ENCODE measurements around the gene MYBL2. TPM values are rescaled to one million over a fixed set of nuclear protein-coding genes. Genes with fewer than 3 reads are reported as not detected.

MYBL2 gene
- total RNA-seq, 2 experiments from 2014 or later = 80.3 to 81.3 TPM

- H3K4me1 Mint-ChIP-seq (ENCODE audit: low read depth) = no peaks in the 10 kb centered on the region
- no peaks in the 10 kb centered on the region for H3K27me3 Mint-ChIP-seq
- intact Hi-C loops (cut with micrococcal nuclease) = no loop called here
- DNase-seq = no peak
- no peak overlapping the region for H3K27ac Mint-ChIP-seq
- no peak overlapping the region for H3K4me3 Mint-ChIP-seq
- ChIA-PET CTCF (interaction anchor here (0.6 kb wide), 1 partner anchor 10 kb away, joined by 3 read pairs; no protein-coding TSS in a partner anchor), POLR2A (no interaction called here)
- peaks cover 25% of the 10 kb centered on the region for H3K36me3 Mint-ChIP-seq
- peaks cover 4% of the 10 kb centered on the region for H3K9me3 Mint-ChIP-seq
Measured at GRCh38 chr20:43716123-43716522, 49.2 kb downstream of the MYBL2 start.

GRCh38 chr20:43716757-43717615 is 50.1 kb downstream of the MYBL2 start:
- Mint-ChIP-seq H3K36me3 (peaks cover 22% of the 10 kb centered on the region), H3K27ac (no peak overlapping the region), H3K4me3 (no peak overlapping the region), H3K27me3 (no peaks in the 10 kb centered on the region), H3K9me3 (peaks cover 4% of the 10 kb centered on the region), H3K4me1 (ENCODE audit: low read depth) (peaks cover 3% of the 10 kb centered on the region)
- CTCF ChIA-PET = no interaction called here
- POLR2A ChIA-PET = no interaction called here
- no peak for DNase-seq
- intact Hi-C loops (cut with micrococcal nuclease) = no loop called here

GRCh38 chr20:43717616-43717995 is 50.7 kb downstream of the MYBL2 start:
- intact Hi-C loops (cut with micrococcal nuclease) = no loop called here
- no peak overlapping the region for H3K4me3 Mint-ChIP-seq
- peaks cover 22% of the 10 kb centered on the region for H3K36me3 Mint-ChIP-seq
- H3K4me1 Mint-ChIP-seq (ENCODE audit: low read depth) = peaks cover 8% of the 10 kb centered on the region
- H3K9me3 Mint-ChIP-seq = peaks cover 4% of the 10 kb centered on the region
- ChIA-PET CTCF (no interaction called here), POLR2A (no interaction called here)
- no peak overlapping the region for H3K27ac Mint-ChIP-seq
- H3K27me3 Mint-ChIP-seq = no peaks in the 10 kb centered on the region
- no peak for DNase-seq

GRCh38 chr20:43720007-43720406 is 53.1 kb downstream of the MYBL2 start:
- CTCF ChIA-PET = no interaction called here
- Mint-ChIP-seq H3K4me1 (ENCODE audit: low read depth) (peaks cover 16% of the 10 kb centered on the region), H3K4me3 (no peak overlapping the region), H3K27ac (no peak overlapping the region), H3K36me3 (peaks cover 17% of the 10 kb centered on the region), H3K27me3 (no peaks in the 10 kb centered on the region), H3K9me3 (peaks cover 4% of the 10 kb centered on the region)
- no peak for DNase-seq
- POLR2A ChIA-PET = interaction anchor here (0.5 kb wide), 1 partner anchor 25 kb away, joined by 3 read pairs; no protein-coding TSS in a partner anchor
- intact Hi-C loops (cut with micrococcal nuclease) = no loop called here

GRCh38 chr20:43721097-43721428 is 54.1 kb downstream of the MYBL2 start:
- H3K27ac Mint-ChIP-seq = no peak overlapping the region
- H3K27me3 Mint-ChIP-seq = no peaks in the 10 kb centered on the region
- peaks cover 4% of the 10 kb centered on the region for H3K9me3 Mint-ChIP-seq
- DNase-seq = no peak
- ChIA-PET POLR2A (no interaction called here), CTCF (interaction anchor here (1.7 kb wide), 1 partner anchor 183 kb away, joined by 4 read pairs; no protein-coding TSS in a partner anchor)
- peaks cover 16% of the 10 kb centered on the region for H3K4me1 Mint-ChIP-seq (ENCODE audit: low read depth)
- intact Hi-C loops (cut with micrococcal nuclease) = no loop called here
- no peak overlapping the region for H3K4me3 Mint-ChIP-seq
- peaks cover 11% of the 10 kb centered on the region for H3K36me3 Mint-ChIP-seq

- Mint-ChIP-seq H3K27ac (no peak overlapping the region), H3K9me3 (peaks cover 4% of the 10 kb centered on the region)
Measured at GRCh38 chr20:43721429-43722152, 54.7 kb downstream of the MYBL2 start.

GRCh38 chr20:43722153-43722505 is 55.2 kb downstream of the MYBL2 start:
- peak; percentile 63 for DNase-seq
- Mint-ChIP-seq H3K36me3 (peaks cover 8% of the 10 kb centered on the region), H3K9me3 (peaks cover 4% of the 10 kb centered on the region), H3K4me1 (ENCODE audit: low read depth) (peaks cover 16% of the 10 kb centered on the region), H3K27me3 (no peaks in the 10 kb centered on the region), H3K27ac (peak overlapping the region; percentile 50), H3K4me3 (peak overlapping the region; percentile 62)
- ChIA-PET POLR2A (interaction anchor here (1.2 kb wide), 1 partner anchor 18 kb away, joined by 3 read pairs; no protein-coding TSS in a partner anchor), CTCF (interaction anchor here (0.9 to 1.7 kb wide), 4 partner anchors 28 to 360 kb away, joined by 3 to 6 read pairs (median 4); no protein-coding TSS in a partner anchor)
- intact Hi-C loops (cut with micrococcal nuclease) = no loop called here

More at GRCh38 chr20:43721429-43722152, 54.7 kb downstream of the MYBL2 start:
- Mint-ChIP-seq H3K4me3 (peak overlapping the region; percentile 62), H3K4me1 (ENCODE audit: low read depth) (peaks cover 16% of the 10 kb centered on the region), H3K36me3 (peaks cover 8% of the 10 kb centered on the region), H3K27me3 (no peaks in the 10 kb centered on the region)
- POLR2A ChIA-PET = interaction anchor here (1.2 kb wide), 1 partner anchor 18 kb away, joined by 3 read pairs; no protein-coding TSS in a partner anchor
- CTCF ChIA-PET = interaction anchor here (1.3 to 1.7 kb wide), 3 partner anchors 29 to 360 kb away, joined by 3 to 6 read pairs (median 4); no protein-coding TSS in a partner anchor
- intact Hi-C loops (cut with micrococcal nuclease) = no loop called here
- no peak for DNase-seq

- CTCF ChIA-PET = interaction anchor here (0.9 to 1.3 kb wide), 2 partner anchors 346 to 359 kb away, joined by 3 read pairs; no protein-coding TSS in a partner anchor
- Mint-ChIP-seq H3K4me1 (ENCODE audit: low read depth) (peaks cover 19% of the 10 kb centered on the region), H3K36me3 (peaks cover 8% of the 10 kb centered on the region), H3K9me3 (peaks cover 4% of the 10 kb centered on the region), H3K27ac (no peak overlapping the region), H3K4me3 (no peak overlapping the region), H3K27me3 (no peaks in the 10 kb centered on the region)
- DNase-seq = no peak
- POLR2A ChIA-PET = no interaction called here
- intact Hi-C loops (cut with micrococcal nuclease) = no loop called here
Measured at GRCh38 chr20:43723186-43723585, 56.3 kb downstream of the MYBL2 start.

- no peak for DNase-seq
- Mint-ChIP-seq H3K9me3 (peaks cover 7% of the 10 kb centered on the region), H3K27me3 (no peaks in the 10 kb centered on the region), H3K4me1 (ENCODE audit: low read depth) (peaks cover 23% of the 10 kb centered on the region), H3K36me3 (peaks cover 8% of the 10 kb centered on the region), H3K4me3 (no peak overlapping the region), H3K27ac (no peak overlapping the region)
- ChIA-PET POLR2A (no interaction called here), CTCF (no interaction called here)
- intact Hi-C loops (cut with micrococcal nuclease) = no loop called here
Measured at GRCh38 chr20:43723735-43724134, 56.8 kb downstream of the MYBL2 start.

- H3K36me3 Mint-ChIP-seq = peaks cover 3% of the 10 kb centered on the region
- POLR2A ChIA-PET = no interaction called here
- H3K27me3 Mint-ChIP-seq = no peaks in the 10 kb centered on the region
- intact Hi-C loops (cut with micrococcal nuclease) = no loop called here
- no peak overlapping the region for H3K4me3 Mint-ChIP-seq
- CTCF ChIA-PET = no interaction called here
- peaks cover 12% of the 10 kb centered on the region for H3K9me3 Mint-ChIP-seq
- H3K27ac Mint-ChIP-seq = no peak overlapping the region
- no peak for DNase-seq
- H3K4me1 Mint-ChIP-seq (ENCODE audit: low read depth) = peaks cover 29% of the 10 kb centered on the region
Measured at GRCh38 chr20:43724383-43724782, 57.5 kb downstream of the MYBL2 start.

GRCh38 chr20:43725666-43726065 is 58.8 kb downstream of the MYBL2 start:
- ChIA-PET POLR2A (no interaction called here), CTCF (interaction anchor here (0.7 to 1.5 kb wide), 2 partner anchors 10 to 277 kb away, joined by 3 to 4 read pairs; no protein-coding TSS in a partner anchor)

GRCh38 chr20:43726333-43726732 is 59.4 kb downstream of the MYBL2 start:
- ChIA-PET POLR2A (no interaction called here), CTCF (interaction anchor here (0.7 to 1.5 kb wide), 2 partner anchors 11 to 278 kb away, joined by 3 to 4 read pairs; no protein-coding TSS in a partner anchor)
- intact Hi-C loops (cut with micrococcal nuclease) = no loop called here
- peaks cover 30% of the 10 kb centered on the region for H3K4me1 Mint-ChIP-seq (ENCODE audit: low read depth)
- H3K4me3 Mint-ChIP-seq = no peak overlapping the region
- no peaks in the 10 kb centered on the region for H3K36me3 Mint-ChIP-seq
- H3K9me3 Mint-ChIP-seq = peaks cover 8% of the 10 kb centered on the region
- no peak overlapping the region for H3K27ac Mint-ChIP-seq
- H3K27me3 Mint-ChIP-seq = no peaks in the 10 kb centered on the region
- no peak for DNase-seq

More at GRCh38 chr20:43725666-43726065, 58.8 kb downstream of the MYBL2 start:
- H3K36me3 Mint-ChIP-seq = no peaks in the 10 kb centered on the region
- no peak overlapping the region for H3K4me3 Mint-ChIP-seq
- H3K27ac Mint-ChIP-seq = no peak overlapping the region
- H3K4me1 Mint-ChIP-seq (ENCODE audit: low read depth) = peaks cover 30% of the 10 kb centered on the region
- DNase-seq = no peak
- intact Hi-C loops (cut with micrococcal nuclease) = no loop called here
- peaks cover 8% of the 10 kb centered on the region for H3K9me3 Mint-ChIP-seq
- no peaks in the 10 kb centered on the region for H3K27me3 Mint-ChIP-seq

All from activated CD4-positive, alpha-beta memory T cell treated with anti-CD3 and anti-CD28 coated beads for 36 hours (primary cell).